HG03469 (cell line): ENCODE measurements around the gene CHMP2A.
A peak's percentile ranks its signal among the peaks of the same experiment; 100 is the strongest.
"Not testable (repeated sequence)": the region's sequence is repeated elsewhere in the genome, so short reads cannot be mapped to it uniquely, and the experiment has no call there.

Source experiments
- ATAC-seq: cut with Tn5 transposase; IDR thresholded peaks from one replicate; pipeline ENCODE4 v1.9.1; 2021; ENCODE audit warnings: mild to moderate bottlenecking, moderate library complexity, moderate number of reproducible peaks; ENCODE audit not compliant: unreplicated experiment

Gene CHMP2A

GRCh38 chr19:58542641-58543372 lies 12.1 kb downstream of the CHMP2A start:
- not testable (repeated sequence) for ATAC-seq

- ATAC-seq = not testable (repeated sequence)
Observed at GRCh38 chr19:58539169-58539559, 15.7 kb downstream of the CHMP2A start.

- no peak for ATAC-seq
Observed at GRCh38 chr19:58538257-58539168, 16.4 kb downstream of the CHMP2A start.

DNA sequence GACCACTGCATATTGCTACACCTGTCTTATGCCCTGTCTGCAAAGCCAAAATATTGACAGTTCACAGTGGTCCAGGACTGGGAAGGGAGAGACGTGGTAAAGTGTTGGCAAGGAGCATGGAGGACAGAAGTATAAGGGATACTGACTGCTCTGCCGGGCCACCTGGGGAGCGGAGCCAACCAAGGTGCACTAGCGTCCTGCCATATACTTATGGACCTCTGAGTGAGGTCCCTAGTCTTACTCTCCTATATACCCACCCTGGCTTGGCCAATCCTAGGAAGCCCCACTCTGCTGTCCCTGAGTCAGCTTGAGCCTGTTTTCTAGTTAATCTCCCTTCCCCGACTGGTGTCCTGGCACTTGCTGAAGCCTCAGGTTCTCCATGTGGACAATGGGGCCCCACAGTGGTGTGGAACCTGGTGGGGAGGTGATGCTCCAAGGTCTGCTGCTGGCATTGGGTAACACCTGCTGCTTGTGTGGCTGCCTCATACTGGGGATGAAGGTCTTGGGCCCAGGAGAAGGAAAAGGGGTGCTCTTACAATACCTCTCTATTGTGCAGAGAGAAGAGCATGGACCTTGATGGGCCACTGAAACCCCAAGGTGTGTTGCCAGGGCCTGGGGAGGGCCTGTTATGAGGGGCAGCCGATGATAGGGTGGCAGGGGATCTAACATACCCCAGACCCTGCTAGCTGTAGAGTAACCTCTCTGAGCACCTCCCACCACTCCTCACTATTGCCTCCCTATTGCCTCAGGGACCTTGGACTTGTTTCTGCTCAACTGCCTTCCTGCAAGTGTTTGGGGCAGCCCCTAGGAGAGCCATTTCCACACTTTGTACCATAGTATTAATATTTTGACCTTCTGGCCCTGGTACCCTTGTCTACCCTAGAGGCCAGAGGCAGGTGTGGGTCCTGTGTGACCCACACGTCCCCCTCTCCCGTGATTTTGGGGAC lies 17.8 kb downstream of the CHMP2A start:
- ATAC-seq = no peak

DNA sequence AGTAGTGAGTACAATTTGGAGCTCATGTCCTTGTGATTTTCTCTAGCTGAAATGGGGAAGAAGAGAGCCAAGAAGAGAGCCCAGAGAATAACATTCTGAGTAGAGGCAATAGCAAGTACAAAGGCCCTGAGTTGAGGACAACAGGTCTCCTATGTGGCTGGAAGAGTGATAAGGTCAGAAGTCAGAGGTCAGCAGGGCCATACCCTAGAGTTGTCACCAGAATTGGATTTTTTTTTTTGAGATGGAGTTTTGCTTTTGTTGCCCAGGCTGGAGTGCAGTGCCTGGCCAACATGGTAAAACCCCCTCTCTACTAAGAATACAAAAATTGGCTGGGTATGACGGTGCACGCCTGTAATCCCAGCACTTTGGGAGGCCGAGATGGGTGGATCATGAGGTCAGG lies 19.0 kb downstream of the CHMP2A start:
- no peak for ATAC-seq

DNA sequence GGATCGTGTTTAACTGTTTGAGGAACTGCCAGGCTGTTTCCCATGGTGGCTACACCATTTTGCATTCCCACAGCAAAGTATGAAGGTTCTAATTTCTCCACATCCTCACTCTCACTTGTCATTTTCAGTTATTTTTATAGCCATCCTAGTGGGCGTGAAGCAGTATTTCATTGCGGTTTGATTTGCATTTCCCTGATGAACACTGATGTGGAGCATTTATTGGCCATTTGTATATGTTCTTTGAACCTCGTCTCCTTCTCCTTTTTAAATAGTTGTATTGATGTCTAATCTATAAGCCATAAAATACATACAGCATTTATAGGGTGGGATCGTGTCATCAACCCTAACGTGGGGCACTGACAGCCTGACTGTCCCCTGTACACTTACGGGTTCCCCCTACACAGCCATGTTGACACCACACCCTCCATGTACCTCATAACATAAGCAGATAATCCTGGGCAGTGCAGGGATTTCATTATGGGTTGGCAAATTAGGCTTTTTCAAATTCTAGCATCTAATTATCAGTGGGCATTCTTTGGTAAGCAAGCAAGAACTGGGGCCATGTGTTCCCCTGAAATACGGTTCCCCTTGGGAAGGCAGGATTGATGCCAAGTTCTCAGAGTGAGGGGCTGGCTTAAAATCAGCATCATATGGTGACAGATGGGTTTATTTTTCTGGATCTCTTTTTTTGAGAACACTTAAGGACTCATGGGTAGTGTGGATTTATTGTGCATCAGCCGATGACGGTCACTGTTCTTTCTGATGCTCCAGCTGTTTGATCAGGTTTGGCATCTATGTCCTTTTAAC lies 23.7 kb downstream of the CHMP2A start:
- ATAC-seq = no peak

- ATAC-seq = no peak
Observed at GRCh38 chr19:58529405-58529804, 25.5 kb downstream of the CHMP2A start.

- ATAC-seq = no peak
Observed at GRCh38 chr19:58522709-58523108, 32.2 kb downstream of the CHMP2A start.

GRCh38 chr19:58521651-58522050 lies 33.3 kb downstream of the CHMP2A start:
- ATAC-seq = no peak

DNA sequence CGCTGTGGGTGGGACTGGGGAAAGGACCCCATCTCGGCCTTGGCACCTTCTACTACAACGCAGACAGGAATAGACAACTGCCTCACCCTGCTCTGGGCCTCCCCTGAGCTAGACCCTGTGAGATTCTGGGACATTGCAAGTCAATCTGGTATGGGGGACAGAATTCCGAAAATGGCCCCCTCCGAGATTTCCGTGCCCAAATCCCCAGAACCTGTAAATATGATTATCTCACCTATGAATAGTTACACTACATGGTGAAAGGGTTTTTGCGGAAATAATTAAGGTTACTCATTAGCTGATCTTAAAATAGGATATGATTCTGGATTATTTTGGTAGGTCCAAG lies 34.7 kb downstream of the CHMP2A start:
- ATAC-seq = no peak

GRCh38 chr19:58519355-58520256 lies 35.3 kb downstream of the CHMP2A start, which contains the start of gene ZBTB45:
Gene ZBTB45 (minus strand): TSS chr19:58519810. CDS start chr19:58517673, 2,137 bp downstream.
- peak; percentile 52 for ATAC-seq

- no peak for ATAC-seq
Observed at GRCh38 chr19:58519087-58519354, 35.9 kb downstream of the CHMP2A start.

GRCh38 chr19:58518256-58519086 lies 36.4 kb downstream of the CHMP2A start:
- ATAC-seq = no peak

- no peak for ATAC-seq
Observed at GRCh38 chr19:58516964-58517833, 37.7 kb downstream of the CHMP2A start.

GRCh38 chr19:58516246-58516836 lies 38.6 kb downstream of the CHMP2A start:
- no peak for ATAC-seq

DNA sequence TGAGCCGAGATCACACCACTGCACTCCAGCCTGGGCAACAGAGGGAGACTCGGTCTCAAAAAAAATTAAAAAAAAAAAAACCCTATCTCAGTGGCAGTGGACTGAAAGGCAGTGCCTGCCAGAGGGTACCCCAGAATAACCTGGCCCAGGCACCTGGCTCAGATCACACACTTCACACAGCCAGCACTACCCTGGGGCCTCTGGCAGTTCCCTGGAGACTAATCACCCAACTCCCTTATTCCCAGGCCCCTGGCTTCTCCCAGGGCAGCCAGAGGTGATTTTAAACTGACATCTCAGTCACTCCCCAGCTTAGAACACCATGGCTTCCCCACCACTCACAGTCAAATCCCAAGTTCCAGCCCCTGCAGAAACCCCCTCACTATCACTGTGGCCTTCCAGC lies 39.6 kb downstream of the CHMP2A start:
- no peak for ATAC-seq

- ATAC-seq = no peak
Observed at GRCh38 chr19:58514564-58515022, 40.3 kb downstream of the CHMP2A start.
